ENCODE data around the gene C16orf54.
"Not testable (repeated sequence)": the region's sequence is repeated elsewhere in the genome, so short reads cannot be mapped to it uniquely, and the experiment has no call there.

The C16orf54 gene

GRCh38 chr16:29766571-29766970, 20.8 kb upstream of the C16orf54 start:
- Histone ChIP-seq H3K4me3 (ENCODE audit: extremely low read depth, insufficient read depth, low read length, poor library complexity, severe bottlenecking) (no peak overlapping the region), H3K9me3 (ENCODE audit: control insufficient read depth, low read length) (no peaks in the 10 kb centered on the region), H3K27ac (ENCODE audit: low read depth, low read length, severe bottlenecking) (no peak overlapping the region), H3K4me1 (ENCODE audit: control insufficient read depth, insufficient read depth, low read length, poor library complexity, severe bottlenecking) (no peaks in the 10 kb centered on the region), H3K36me3 (ENCODE audit: control insufficient read depth, insufficient read depth, low read length) (no peaks in the 10 kb centered on the region)
- WGBS, 2 experiments (ENCODE audit: insufficient coverage in 2 of 2) = 100% methylated on average over 1 to 2 of the region's 3 CpGs

- no peak overlapping the region for H3K4me3 ChIP-seq (ENCODE audit: extremely low read depth, insufficient read depth, low read length, poor library complexity, severe bottlenecking)
These were observed 19.6 kb upstream of the C16orf54 start for GRCh38 chr16:29765167-29766032.

GRCh38 chr16:29763326-29763725, 17.5 kb upstream of the C16orf54 start:
- WGBS, 2 experiments (ENCODE audit: insufficient coverage in 2 of 2) = 86 to 98% methylated on average over 5 to 6 of the region's 6 CpGs
- Histone ChIP-seq H3K4me1 (ENCODE audit: control insufficient read depth, insufficient read depth, low read length, poor library complexity, severe bottlenecking) (no peaks in the 10 kb centered on the region), H3K4me3 (ENCODE audit: extremely low read depth, insufficient read depth, low read length, poor library complexity, severe bottlenecking) (no peak overlapping the region), H3K9me3 (ENCODE audit: control insufficient read depth, low read length) (no peaks in the 10 kb centered on the region), H3K36me3 (ENCODE audit: control insufficient read depth, insufficient read depth, low read length) (no peaks in the 10 kb centered on the region), H3K27ac (ENCODE audit: low read depth, low read length, severe bottlenecking) (no peak overlapping the region)

More at GRCh38 chr16:29765167-29766032, 19.6 kb upstream of the C16orf54 start:
- Histone ChIP-seq H3K4me1 (ENCODE audit: control insufficient read depth, insufficient read depth, low read length, poor library complexity, severe bottlenecking) (no peaks in the 10 kb centered on the region), H3K9me3 (ENCODE audit: control insufficient read depth, low read length) (no peaks in the 10 kb centered on the region), H3K27ac (ENCODE audit: low read depth, low read length, severe bottlenecking) (no peak overlapping the region), H3K36me3 (ENCODE audit: control insufficient read depth, insufficient read depth, low read length) (no peaks in the 10 kb centered on the region)
- 82 to 92% methylated on average over 9 to 12 of the region's 15 CpGs for WGBS, 2 experiments (ENCODE audit: insufficient coverage in 2 of 2)

- Histone ChIP-seq H3K36me3 (ENCODE audit: control insufficient read depth, insufficient read depth, low read length) (no peaks in the 10 kb centered on the region), H3K27ac (ENCODE audit: low read depth, low read length, severe bottlenecking) (no peak overlapping the region), H3K4me3 (ENCODE audit: extremely low read depth, insufficient read depth, low read length, poor library complexity, severe bottlenecking) (no peak overlapping the region), H3K4me1 (ENCODE audit: control insufficient read depth, insufficient read depth, low read length, poor library complexity, severe bottlenecking) (no peaks in the 10 kb centered on the region), H3K9me3 (ENCODE audit: control insufficient read depth, low read length) (no peaks in the 10 kb centered on the region)
- WGBS, 2 experiments (ENCODE audit: insufficient coverage in 2 of 2) = 92 to 94% methylated on average over 2 to 5 of the region's 6 CpGs
These were observed 16.1 kb upstream of the C16orf54 start for GRCh38 chr16:29761882-29762281.

- H3K4me3 ChIP-seq (ENCODE audit: extremely low read depth, insufficient read depth, low read length, poor library complexity, severe bottlenecking); H3K36me3 ChIP-seq (ENCODE audit: control insufficient read depth, insufficient read depth, low read length); H3K27ac ChIP-seq (ENCODE audit: low read depth, low read length, severe bottlenecking); H3K4me1 ChIP-seq (ENCODE audit: control insufficient read depth, insufficient read depth, low read length, poor library complexity, severe bottlenecking); H3K9me3 ChIP-seq (ENCODE audit: control insufficient read depth, low read length): not testable (repeated sequence)
- WGBS, 2 experiments (ENCODE audit: insufficient coverage in 2 of 2) = 96% methylated on average over 4 of the region's 8 CpGs; no CpG with 5 or more reads in 1 of the 2 experiments
These were observed 15.5 kb upstream of the C16orf54 start for GRCh38 chr16:29761280-29761651.

GRCh38 chr16:29760567-29761279, 14.9 kb upstream of the C16orf54 start:
- no peak overlapping the region for H3K27ac ChIP-seq (ENCODE audit: low read depth, low read length, severe bottlenecking)
- H3K4me3 ChIP-seq (ENCODE audit: extremely low read depth, insufficient read depth, low read length, poor library complexity, severe bottlenecking) = no peak overlapping the region
- H3K36me3 ChIP-seq (ENCODE audit: control insufficient read depth, insufficient read depth, low read length) = no peaks in the 10 kb centered on the region
- no peaks in the 10 kb centered on the region for H3K9me3 ChIP-seq (ENCODE audit: control insufficient read depth, low read length)
- no peaks in the 10 kb centered on the region for H3K4me1 ChIP-seq (ENCODE audit: control insufficient read depth, insufficient read depth, low read length, poor library complexity, severe bottlenecking)
- WGBS, 2 experiments (ENCODE audit: insufficient coverage in 2 of 2) = 75 to 89% methylated on average over 5 to 8 of the region's 9 CpGs

- no peak overlapping the region for H3K27ac ChIP-seq (ENCODE audit: low read depth, low read length, severe bottlenecking)
- no peaks in the 10 kb centered on the region for H3K9me3 ChIP-seq (ENCODE audit: control insufficient read depth, low read length)
- no peak overlapping the region for H3K4me3 ChIP-seq (ENCODE audit: extremely low read depth, insufficient read depth, low read length, poor library complexity, severe bottlenecking)
- H3K4me1 ChIP-seq (ENCODE audit: control insufficient read depth, insufficient read depth, low read length, poor library complexity, severe bottlenecking) = no peaks in the 10 kb centered on the region
- H3K36me3 ChIP-seq (ENCODE audit: control insufficient read depth, insufficient read depth, low read length) = no peaks in the 10 kb centered on the region
- 78 to 83% methylated on average over 5 to 6 of the region's 6 CpGs for WGBS, 2 experiments (ENCODE audit: insufficient coverage in 2 of 2)
These were observed 12.2 kb upstream of the C16orf54 start for GRCh38 chr16:29757950-29758466.

- H3K27ac ChIP-seq (ENCODE audit: low read depth, low read length, severe bottlenecking); H3K36me3 ChIP-seq (ENCODE audit: control insufficient read depth, insufficient read depth, low read length): not testable (repeated sequence)
These were observed 11.3 kb upstream of the C16orf54 start for GRCh38 chr16:29757086-29757485.

GRCh38 chr16:29756654-29757053, 10.9 kb upstream of the C16orf54 start:
- no peaks in the 10 kb centered on the region for H3K9me3 ChIP-seq (ENCODE audit: control insufficient read depth, low read length)
- no peaks in the 10 kb centered on the region for H3K36me3 ChIP-seq (ENCODE audit: control insufficient read depth, insufficient read depth, low read length)
- H3K4me1 ChIP-seq (ENCODE audit: control insufficient read depth, insufficient read depth, low read length, poor library complexity, severe bottlenecking) = no peaks in the 10 kb centered on the region
- no CpG with 5 or more reads among the region's 1 CpG for WGBS, 2 experiments (ENCODE audit: insufficient coverage in 2 of 2)
- H3K27ac ChIP-seq (ENCODE audit: low read depth, low read length, severe bottlenecking) = no peak overlapping the region
- no peak overlapping the region for H3K4me3 ChIP-seq (ENCODE audit: extremely low read depth, insufficient read depth, low read length, poor library complexity, severe bottlenecking)

More at GRCh38 chr16:29757086-29757485, 11.3 kb upstream of the C16orf54 start:
- H3K4me3 ChIP-seq (ENCODE audit: extremely low read depth, insufficient read depth, low read length, poor library complexity, severe bottlenecking); H3K4me1 ChIP-seq (ENCODE audit: control insufficient read depth, insufficient read depth, low read length, poor library complexity, severe bottlenecking); H3K9me3 ChIP-seq (ENCODE audit: control insufficient read depth, low read length): not testable (repeated sequence)
- 90 to 92% methylated on average over 8 of the region's 8 CpGs for WGBS, 2 experiments (ENCODE audit: insufficient coverage in 2 of 2)

GRCh38 chr16:29753516-29753915, 7.7 kb upstream of the C16orf54 start:
- Histone ChIP-seq H3K9me3 (ENCODE audit: control insufficient read depth, low read length) (no peaks in the 10 kb centered on the region), H3K27ac (ENCODE audit: low read depth, low read length, severe bottlenecking) (no peak overlapping the region), H3K4me3 (ENCODE audit: extremely low read depth, insufficient read depth, low read length, poor library complexity, severe bottlenecking) (no peak overlapping the region), H3K36me3 (ENCODE audit: control insufficient read depth, insufficient read depth, low read length) (no peaks in the 10 kb centered on the region), H3K4me1 (ENCODE audit: control insufficient read depth, insufficient read depth, low read length, poor library complexity, severe bottlenecking) (no peaks in the 10 kb centered on the region)
- 33 to 60% methylated on average over 1 of the region's 1 CpG for WGBS, 2 experiments (ENCODE audit: insufficient coverage in 2 of 2)

Measured in mesodermal cell (in vitro differentiated cells).